Activated CD4-positive, alpha-beta T cell treated with anti-CD3 and anti-CD28 coated beads, Interleukin-2, amount 10 ng/mL, durations not matched to agents 7 days and 5 days (primary cell): Measurements from ENCODE around the gene TMEM114. TPM values are rescaled to one million over a fixed set of nuclear protein-coding genes. Genes with fewer than 3 reads are reported as not detected.

Experiments
- CTCF ChIA-PET: fragments of 350-600 bp; sonication (Branson Sonifier 250); formaldehyde crosslinking; loops from one replicate; lab custom pipeline; 2021; ENCODE audit warnings: antibody characterized with exemption; lab: Charles Lee
- POLR2A ChIA-PET: fragments of 350-600 bp; sonication (Branson Sonifier 250); formaldehyde crosslinking; loops from one replicate; lab custom pipeline; 2021; ENCODE audit warnings: antibody characterized with exemption; lab: Charles Lee
- DNase-seq: peaks from one replicate; pipeline ENCODE4 v3.0.0-alpha.2; 2020
- H3K27ac Mint-ChIP-seq: one replicate; pipeline ENCODE4 v1.8.0; 2021; ENCODE audit warnings: mild to moderate bottlenecking, moderate library complexity, mixed read lengths
- H3K27me3 Mint-ChIP-seq: one replicate; pipeline ENCODE4 v1.8.0; 2021; ENCODE audit warnings: mixed read lengths
- H3K36me3 Mint-ChIP-seq: one replicate; pipeline ENCODE4 v1.8.0; 2021; ENCODE audit warnings: low read depth, mixed read lengths
- H3K4me1 Mint-ChIP-seq: one replicate; pipeline ENCODE4 v1.8.0; 2021; ENCODE audit warnings: mixed read lengths
- H3K4me3 Mint-ChIP-seq: one replicate; pipeline ENCODE4 v1.8.0; 2021; ENCODE audit warnings: mild to moderate bottlenecking, moderate library complexity, mixed read lengths
- H3K9me3 Mint-ChIP-seq: one replicate; pipeline ENCODE4 v1.8.0; 2021; ENCODE audit warnings: mixed read lengths
- total RNA-seq, 2 experiments: library from RNA; stranded (reverse); gene quantifications; one replicate each; pipeline ENCODE4 v1.2.3, GENCODE V29; 2021

TMEM114 gene
- total RNA-seq, 2 experiments from 2014 or later = not detected

DNA sequence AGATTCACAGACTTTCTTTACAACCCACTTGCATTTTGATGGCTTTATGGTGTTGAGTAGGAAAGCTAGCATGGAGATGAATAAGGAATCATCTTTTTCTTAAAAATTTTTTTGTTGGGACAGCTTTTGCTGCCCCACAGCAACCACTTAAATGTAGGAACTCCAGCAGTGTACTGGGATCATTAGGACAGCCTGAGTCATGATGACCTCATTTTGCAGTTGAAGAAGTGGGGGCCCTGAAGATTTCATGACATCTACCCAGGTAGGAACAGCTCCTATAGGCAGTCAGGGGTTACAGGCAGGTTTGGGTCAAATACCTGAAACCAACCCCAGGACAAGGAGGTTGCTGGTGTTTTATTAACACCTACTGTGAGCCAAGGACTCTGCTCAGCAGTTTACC lies 33.3 kb upstream of the TMEM114 start:
- POLR2A ChIA-PET = no interaction called here
- Mint-ChIP-seq H3K4me3 (no peak overlapping the region), H3K9me3 (no peaks in the 10 kb centered on the region), H3K36me3 (peaks cover 27% of the 10 kb centered on the region), H3K4me1 (peaks cover 28% of the 10 kb centered on the region), H3K27me3 (peaks cover 13% of the 10 kb centered on the region), H3K27ac (no peak overlapping the region)
- CTCF ChIA-PET = no interaction called here
- no peak for DNase-seq

GRCh38 chr16:8622315-8622656 lies 32.0 kb upstream of the TMEM114 start:
- no peak for DNase-seq
- Mint-ChIP-seq H3K27me3 (peaks cover 20% of the 10 kb centered on the region), H3K4me1 (peaks cover 23% of the 10 kb centered on the region), H3K27ac (peak overlapping the region; percentile 92), H3K9me3 (no peaks in the 10 kb centered on the region), H3K4me3 (peak overlapping the region; percentile 97), H3K36me3 (peaks cover 15% of the 10 kb centered on the region)
- POLR2A ChIA-PET = no interaction called here
- CTCF ChIA-PET = no interaction called here

DNA sequence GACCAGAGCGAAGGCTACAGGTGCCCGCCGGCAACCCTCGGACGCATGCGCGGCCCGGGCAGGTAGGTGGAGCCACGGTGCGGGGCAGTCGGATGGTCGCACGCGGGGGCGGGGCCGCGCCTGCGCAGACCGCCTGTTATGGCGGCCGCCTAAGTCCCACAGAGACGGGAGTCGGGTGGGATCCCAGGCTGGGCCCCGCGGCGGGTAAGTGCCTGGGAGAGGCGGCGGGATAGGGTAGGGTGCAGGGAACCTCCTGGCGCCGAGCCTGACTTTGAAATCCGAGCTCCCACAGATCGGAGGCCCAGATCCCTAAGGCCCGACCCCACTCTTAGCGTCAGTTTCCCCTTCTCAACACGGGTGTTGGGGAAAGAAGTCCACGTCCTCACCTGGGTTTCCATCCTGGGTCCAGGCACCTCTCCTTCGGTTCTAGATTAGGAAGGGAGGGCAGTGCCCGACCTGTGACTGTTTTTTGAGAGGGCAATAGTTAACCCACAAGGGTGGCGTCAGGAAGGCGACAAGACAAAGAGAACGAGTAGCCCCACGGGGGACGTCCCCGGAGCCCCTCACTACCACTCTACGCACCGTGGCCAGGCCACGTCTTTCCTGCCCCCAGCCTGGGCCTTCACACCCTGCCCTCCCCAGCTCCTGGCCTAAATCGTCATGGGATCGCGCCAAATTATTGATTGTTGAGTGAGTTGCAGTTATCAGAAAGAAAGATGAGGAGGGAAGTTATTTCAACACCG lies 31.4 kb upstream of the TMEM114 start, which contains the start of gene METTL22:
Gene METTL22 (plus strand): TSS at position 127 of the 743 bp plus-strand sequence. CDS start 3,968 bp downstream, outside the sequence.
- Mint-ChIP-seq H3K27ac (peak within 1 kb of the TSS; percentile 92), H3K9me3 (no peaks in the 10 kb centered on the region), H3K4me1 (peaks cover 19% of the 10 kb centered on the region), H3K36me3 (peaks cover 10% of the 10 kb centered on the region), H3K27me3 (peaks cover 20% of the 10 kb centered on the region), H3K4me3 (peak within 1 kb of the TSS; percentile 97)
- DNase-seq = peak; percentile 92
- ChIA-PET CTCF (interaction anchor here (0.6 kb wide), 1 partner anchor 25 kb away, joined by 3 read pairs; no protein-coding TSS in a partner anchor), POLR2A (no interaction called here)

- CTCF ChIA-PET = interaction anchor here (0.6 kb wide), 1 partner anchor 25 kb away, joined by 3 read pairs; no protein-coding TSS in a partner anchor
- no peaks in the 10 kb centered on the region for H3K9me3 Mint-ChIP-seq
- peaks cover 20% of the 10 kb centered on the region for H3K27me3 Mint-ChIP-seq
- H3K27ac Mint-ChIP-seq = peak overlapping the region; percentile 92
- H3K4me1 Mint-ChIP-seq = peaks cover 19% of the 10 kb centered on the region
- DNase-seq = no peak
- POLR2A ChIA-PET = no interaction called here
- H3K4me3 Mint-ChIP-seq = peak overlapping the region; percentile 97
- H3K36me3 Mint-ChIP-seq = peaks cover 10% of the 10 kb centered on the region
Measured at GRCh38 chr16:8621222-8621571, 30.9 kb upstream of the TMEM114 start.

DNA sequence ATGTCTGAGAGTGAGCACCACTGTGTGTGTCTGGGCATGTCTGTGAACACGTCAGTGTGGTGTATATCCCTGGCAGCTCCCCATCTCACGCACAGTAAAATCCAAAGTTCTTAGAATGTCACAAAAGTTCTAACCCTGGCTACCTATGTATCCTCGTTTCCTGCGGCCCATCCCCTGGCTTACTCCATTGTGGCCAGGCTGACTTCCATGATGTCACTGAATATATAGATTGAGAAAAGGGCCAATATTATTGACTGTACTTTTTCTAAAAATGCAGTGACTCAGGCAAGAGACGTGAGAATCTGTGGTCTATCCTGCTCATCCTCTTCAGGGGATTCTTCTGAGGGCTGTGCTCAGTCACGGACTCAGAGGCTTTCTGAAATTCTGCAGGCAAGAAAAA lies 30.2 kb upstream of the TMEM114 start:
- DNase-seq = no peak
- ChIA-PET CTCF (no interaction called here), POLR2A (no interaction called here)

GRCh38 chr16:8619671-8620370 lies 29.5 kb upstream of the TMEM114 start:
- ChIA-PET POLR2A (no interaction called here), CTCF (no interaction called here)
- peaks cover 17% of the 10 kb centered on the region for H3K4me1 Mint-ChIP-seq
- no peak overlapping the region for H3K27ac Mint-ChIP-seq
- H3K36me3 Mint-ChIP-seq = peaks cover under 1% of the 10 kb centered on the region
- H3K27me3 Mint-ChIP-seq = peaks cover 22% of the 10 kb centered on the region
- no peak overlapping the region for H3K4me3 Mint-ChIP-seq
- H3K9me3 Mint-ChIP-seq = no peaks in the 10 kb centered on the region
- DNase-seq = no peak

More for the DNA sequence above, 30.2 kb upstream of the TMEM114 start:
- no peaks in the 10 kb centered on the region for H3K9me3 Mint-ChIP-seq
- H3K27ac Mint-ChIP-seq = peak overlapping the region; percentile 92
- H3K4me1 Mint-ChIP-seq = peaks cover 19% of the 10 kb centered on the region
- H3K4me3 Mint-ChIP-seq = peak overlapping the region; percentile 97
- peaks cover 4% of the 10 kb centered on the region for H3K36me3 Mint-ChIP-seq
- peaks cover 20% of the 10 kb centered on the region for H3K27me3 Mint-ChIP-seq

DNA sequence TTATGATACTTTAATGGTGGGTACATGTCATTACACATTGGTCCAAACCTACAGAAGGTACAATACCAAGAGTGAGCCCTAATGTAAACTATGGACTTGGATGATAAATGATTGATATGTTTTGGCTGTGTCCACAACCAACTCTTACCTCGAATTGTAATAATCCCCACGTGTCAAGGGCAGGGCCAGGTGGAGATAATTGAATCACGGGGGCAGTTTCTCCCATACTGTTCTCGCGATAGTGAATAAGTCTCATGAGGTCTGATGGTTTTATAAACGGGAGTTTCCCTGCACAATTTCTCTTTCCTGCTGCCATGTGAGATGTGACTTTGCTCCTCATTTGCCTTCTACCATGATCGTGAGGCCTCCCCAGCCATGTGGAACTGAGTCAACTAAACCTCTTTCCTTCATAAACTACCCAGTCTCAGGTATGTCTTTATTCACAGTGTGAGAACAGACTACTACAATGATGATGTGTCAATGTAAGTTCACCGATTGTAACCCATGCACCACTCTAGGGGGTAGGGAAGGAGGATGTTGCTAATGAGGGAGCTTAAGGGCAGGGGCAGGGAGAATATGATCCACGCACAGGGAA lies 24.2 kb upstream of the TMEM114 start:
- Mint-ChIP-seq H3K4me1 (no peaks in the 10 kb centered on the region), H3K27ac (no peak overlapping the region), H3K36me3 (no peaks in the 10 kb centered on the region), H3K9me3 (no peaks in the 10 kb centered on the region), H3K27me3 (peaks cover 21% of the 10 kb centered on the region), H3K4me3 (no peak overlapping the region)
- no peak for DNase-seq
- ChIA-PET POLR2A (no interaction called here), CTCF (no interaction called here)

- CTCF ChIA-PET = interaction anchor here (1.2 kb wide), 1 partner anchor 13 kb away, joined by 3 read pairs; no protein-coding TSS in a partner anchor
- H3K4me3 Mint-ChIP-seq = no peak overlapping the region
- DNase-seq = no peak
- no peak overlapping the region for H3K27ac Mint-ChIP-seq
- H3K9me3 Mint-ChIP-seq = no peaks in the 10 kb centered on the region
- POLR2A ChIA-PET = no interaction called here
- no peaks in the 10 kb centered on the region for H3K36me3 Mint-ChIP-seq
- H3K4me1 Mint-ChIP-seq = no peaks in the 10 kb centered on the region
- H3K27me3 Mint-ChIP-seq = peaks cover 6% of the 10 kb centered on the region
Measured at GRCh38 chr16:8611886-8612600, 21.7 kb upstream of the TMEM114 start.

DNA sequence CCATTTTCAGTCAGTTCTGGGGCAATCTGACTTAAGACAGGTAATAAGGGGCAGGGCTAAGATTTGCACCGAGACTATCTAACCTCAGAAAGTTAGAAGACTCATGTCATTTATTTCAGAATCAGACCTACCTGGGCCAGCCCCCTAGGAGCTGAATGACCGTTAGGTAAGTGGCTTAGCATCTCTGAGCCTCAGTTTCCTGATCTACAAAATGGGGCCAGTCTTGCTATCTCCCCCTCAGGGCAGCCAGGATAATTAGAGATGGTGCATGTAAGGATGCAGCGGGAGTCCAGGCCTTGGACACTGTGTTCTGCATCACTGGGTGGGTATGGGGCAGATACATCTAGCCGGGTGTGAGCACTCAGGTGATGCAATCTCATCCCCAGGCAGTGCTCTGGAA lies 20.8 kb upstream of the TMEM114 start:
- H3K36me3 Mint-ChIP-seq = no peaks in the 10 kb centered on the region
- H3K4me1 Mint-ChIP-seq = no peaks in the 10 kb centered on the region
- POLR2A ChIA-PET = no interaction called here
- peaks cover 7% of the 10 kb centered on the region for H3K27me3 Mint-ChIP-seq
- CTCF ChIA-PET = no interaction called here
- no peak overlapping the region for H3K4me3 Mint-ChIP-seq
- no peaks in the 10 kb centered on the region for H3K9me3 Mint-ChIP-seq
- no peak overlapping the region for H3K27ac Mint-ChIP-seq
- no peak for DNase-seq

DNA sequence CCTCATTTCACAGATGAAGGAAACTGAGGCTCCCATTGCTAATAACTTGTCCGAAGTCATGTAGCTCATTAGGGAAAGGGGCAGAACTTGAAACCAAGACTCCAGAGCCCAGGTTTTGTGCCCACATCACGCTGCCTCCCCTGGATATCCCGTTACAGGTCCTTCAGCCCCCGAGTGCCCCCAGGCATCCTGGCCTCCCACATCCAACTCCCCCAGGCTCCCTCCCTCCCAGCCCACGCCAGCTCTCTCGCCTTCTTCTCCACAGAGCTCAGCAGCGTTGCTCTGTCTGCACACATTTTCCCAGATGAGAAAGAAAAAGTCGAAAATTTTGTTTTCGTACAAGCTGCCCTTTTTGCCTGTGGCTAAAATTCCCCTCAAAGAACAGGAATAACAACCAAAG lies 16.9 kb upstream of the TMEM114 start:
- Mint-ChIP-seq H3K4me1 (no peaks in the 10 kb centered on the region), H3K9me3 (no peaks in the 10 kb centered on the region), H3K36me3 (no peaks in the 10 kb centered on the region), H3K27ac (no peak overlapping the region), H3K27me3 (peaks cover 14% of the 10 kb centered on the region), H3K4me3 (no peak overlapping the region)
- CTCF ChIA-PET = interaction anchor here (0.7 to 1.0 kb wide), 2 partner anchors 9 to 23 kb away, joined by 3 read pairs; no protein-coding TSS in a partner anchor
- DNase-seq = no peak
- POLR2A ChIA-PET = no interaction called here

- no peaks in the 10 kb centered on the region for H3K4me1 Mint-ChIP-seq
- no peak overlapping the region for H3K4me3 Mint-ChIP-seq
- no peaks in the 10 kb centered on the region for H3K36me3 Mint-ChIP-seq
- ChIA-PET CTCF (interaction anchor here (1.2 kb wide), 1 partner anchor 31 kb away, joined by 3 read pairs; no protein-coding TSS in a partner anchor), POLR2A (no interaction called here)
- H3K9me3 Mint-ChIP-seq = no peaks in the 10 kb centered on the region
- no peak overlapping the region for H3K27ac Mint-ChIP-seq
- peaks cover 14% of the 10 kb centered on the region for H3K27me3 Mint-ChIP-seq
- DNase-seq = no peak
Measured at GRCh38 chr16:8605554-8605953, 15.2 kb upstream of the TMEM114 start.

DNA sequence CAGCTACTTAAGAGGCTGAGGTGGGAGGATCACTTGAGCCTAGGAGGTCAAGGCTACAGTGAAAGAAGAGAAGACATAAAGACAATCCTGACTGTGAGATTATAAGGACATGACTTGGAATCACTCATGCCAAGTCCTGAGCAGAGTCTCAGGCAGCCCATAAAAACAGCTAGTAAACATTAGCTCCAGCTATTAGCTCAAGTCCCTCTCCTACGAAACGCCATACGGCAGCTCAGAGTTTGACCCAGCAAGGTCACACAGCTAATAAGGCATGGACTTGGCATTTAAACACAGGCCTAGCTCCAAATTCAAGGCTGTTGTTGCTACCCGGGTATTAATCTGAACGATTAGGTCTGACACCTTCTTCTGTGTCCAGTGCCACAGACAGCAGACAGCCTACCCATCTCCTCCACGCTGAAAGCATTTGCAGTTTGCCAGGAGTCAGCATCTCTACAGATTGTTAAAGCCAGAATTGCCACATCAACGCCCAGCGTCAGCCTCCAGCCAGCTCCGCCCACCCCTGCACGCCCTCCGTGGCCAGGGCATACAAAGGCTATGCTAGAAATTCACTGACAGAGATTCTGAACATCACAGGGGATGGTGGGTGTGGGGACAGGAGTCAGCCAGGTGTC lies 9.9 kb upstream of the TMEM114 start:
- POLR2A ChIA-PET = no interaction called here
- CTCF ChIA-PET = no interaction called here
- DNase-seq = no peak
- H3K9me3 Mint-ChIP-seq = no peaks in the 10 kb centered on the region
- H3K27me3 Mint-ChIP-seq = peaks cover 6% of the 10 kb centered on the region
- no peaks in the 10 kb centered on the region for H3K36me3 Mint-ChIP-seq
- no peak overlapping the region for H3K27ac Mint-ChIP-seq
- no peak overlapping the region for H3K4me3 Mint-ChIP-seq
- no peaks in the 10 kb centered on the region for H3K4me1 Mint-ChIP-seq
